HG02970 (cell line): ENCODE results near the gene PI4K2A.

ENCODE experiments used
- ATAC-seq: cut with Tn5 transposase; IDR thresholded peaks from one replicate; pipeline ENCODE4 v1.9.1; 2021; ENCODE audit warnings: mild to moderate bottlenecking, moderate library complexity, moderate number of reproducible peaks; ENCODE audit not compliant: unreplicated experiment, low FRiP score

Gene PI4K2A

DNA sequence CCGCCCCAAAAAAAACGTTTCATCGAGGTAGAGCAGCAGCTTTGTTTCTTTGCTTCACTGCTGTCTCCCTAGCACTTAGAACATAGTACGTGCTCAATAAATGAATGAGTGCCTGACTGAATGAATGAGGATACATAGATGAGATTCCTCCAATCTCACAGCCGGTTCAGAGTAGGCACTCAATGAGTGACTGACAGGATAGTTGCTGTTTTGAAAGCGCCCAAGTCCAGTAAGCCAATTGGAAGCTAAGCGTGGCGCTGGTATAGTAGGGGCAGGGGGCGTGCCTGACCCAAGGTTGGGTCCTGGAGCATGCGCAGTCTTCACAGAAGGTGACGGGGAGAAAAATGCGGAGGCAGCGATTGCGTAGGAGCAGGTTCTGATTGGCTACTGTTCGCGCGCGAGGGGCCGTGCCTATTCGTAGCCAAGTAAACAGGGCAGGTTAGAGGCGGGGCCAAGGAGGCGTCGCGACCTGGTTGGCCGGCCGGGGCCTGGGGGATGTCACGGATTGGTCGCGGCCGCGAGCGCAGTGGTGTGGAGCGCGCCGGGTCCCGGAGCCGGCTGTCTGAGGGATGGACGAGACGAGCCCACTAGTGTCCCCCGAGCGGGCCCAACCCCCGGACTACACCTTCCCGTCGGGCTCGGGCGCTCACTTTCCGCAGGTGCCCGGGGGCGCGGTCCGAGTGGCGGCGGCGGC is at the start of gene PI4K2A:
PI4K2A (plus strand) TSS at position 498 of the 694 bp plus-strand sequence; CDS start at position 570, 72 bp downstream.
- peak; percentile 97 for ATAC-seq

DNA sequence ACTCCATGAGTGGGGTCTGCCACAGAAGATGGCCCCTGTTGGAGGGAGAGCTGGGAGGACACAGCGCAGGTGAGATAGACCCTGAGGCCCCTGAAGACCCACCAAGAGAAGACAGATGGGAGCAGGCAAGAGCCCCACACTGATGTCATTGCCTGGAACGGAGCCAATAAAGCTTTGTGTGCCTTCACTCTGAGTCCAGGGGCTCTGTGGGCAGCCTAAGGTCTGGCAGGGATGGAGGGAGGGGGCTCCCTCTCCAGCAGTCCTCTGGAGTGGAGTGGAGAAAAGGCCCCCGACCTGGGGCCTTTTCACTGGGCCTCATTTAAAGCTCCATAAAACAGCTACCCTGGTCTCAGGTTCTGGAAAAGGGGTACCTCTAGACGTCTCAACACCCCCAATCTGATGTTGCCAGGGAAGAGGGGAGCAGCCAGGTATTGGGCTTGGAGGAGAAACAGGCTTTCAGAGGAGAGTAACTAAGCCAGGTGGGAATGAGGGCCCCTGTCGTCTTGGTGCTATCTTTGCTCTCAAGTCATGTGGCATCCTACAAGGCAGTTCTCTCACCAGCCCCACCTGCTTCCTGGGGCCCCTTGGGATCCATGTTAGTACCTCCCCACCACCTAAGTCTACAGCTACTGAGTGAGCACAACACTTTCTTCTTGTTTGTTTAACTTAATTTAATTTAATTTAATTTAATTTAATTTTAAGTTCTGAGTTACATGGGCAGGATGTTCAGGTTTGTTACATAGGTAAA is 49.5 kb upstream of the PI4K2A start:
- no peak for ATAC-seq

DNA sequence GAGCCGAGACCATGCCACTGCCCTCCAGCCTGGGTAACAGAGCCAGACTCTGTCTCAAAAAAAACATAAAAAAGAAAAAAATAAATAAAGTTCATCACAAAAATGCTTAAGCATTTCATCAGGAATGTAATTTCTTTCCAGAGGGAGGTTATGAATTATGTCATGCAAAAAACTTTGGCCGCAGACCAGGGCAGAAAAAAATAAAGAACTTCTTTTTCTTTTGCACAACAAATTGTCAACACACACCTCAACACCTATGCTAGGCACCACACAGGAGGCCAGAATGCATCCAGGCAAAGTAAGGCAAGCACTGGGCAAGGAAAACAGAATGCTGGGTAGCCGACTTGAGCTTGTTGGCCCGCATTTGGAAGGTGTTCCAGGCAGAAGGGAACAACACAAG is 47.0 kb upstream of the PI4K2A start:
- no peak for ATAC-seq

DNA sequence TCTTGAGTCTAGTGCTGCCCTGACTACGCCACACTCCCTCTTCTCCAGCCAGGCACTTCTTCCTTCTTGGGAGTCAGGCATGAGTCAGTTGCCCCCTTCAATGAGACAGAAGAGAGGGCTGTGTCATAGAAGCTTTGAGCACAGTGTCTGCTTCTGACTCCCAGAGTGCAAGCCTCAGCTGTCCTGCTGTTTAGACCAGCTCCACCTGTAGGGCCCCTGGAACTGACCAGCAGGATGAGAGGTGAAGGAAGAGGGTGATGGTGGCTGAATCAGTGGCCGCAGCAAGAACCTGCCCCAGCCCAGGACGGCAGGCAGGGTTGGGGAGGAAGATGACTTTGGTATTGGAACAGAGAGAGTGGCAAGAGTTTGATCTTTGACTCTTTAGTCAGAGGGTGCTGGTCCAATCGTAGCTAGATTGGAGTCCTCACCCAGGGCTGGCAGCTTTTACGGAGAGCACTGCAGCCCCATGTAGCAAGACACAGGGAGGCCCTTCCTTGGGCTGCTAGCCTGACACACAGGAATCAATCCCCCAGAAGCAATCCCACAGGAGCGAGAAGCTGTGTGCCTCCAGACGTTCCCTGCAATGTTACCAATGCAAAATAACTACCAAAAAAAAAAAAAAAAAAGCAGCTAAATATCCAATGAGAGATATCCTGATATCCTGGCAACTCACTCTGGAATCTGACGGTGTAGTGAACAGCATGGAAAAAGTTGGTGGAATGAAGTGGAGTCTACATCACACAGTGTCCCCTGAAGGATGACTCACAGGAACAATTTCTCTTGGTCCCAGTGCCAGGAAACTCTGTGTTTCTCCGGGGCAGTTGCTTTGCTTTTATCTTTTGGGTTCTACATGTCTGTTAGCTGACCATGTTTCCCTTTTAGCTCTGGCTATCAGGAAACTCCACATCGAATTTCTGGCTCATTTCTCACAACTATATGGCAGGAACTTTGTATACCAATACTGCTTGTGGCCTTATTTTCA is 44.1 kb upstream of the PI4K2A start:
- ATAC-seq, result no peak

DNA sequence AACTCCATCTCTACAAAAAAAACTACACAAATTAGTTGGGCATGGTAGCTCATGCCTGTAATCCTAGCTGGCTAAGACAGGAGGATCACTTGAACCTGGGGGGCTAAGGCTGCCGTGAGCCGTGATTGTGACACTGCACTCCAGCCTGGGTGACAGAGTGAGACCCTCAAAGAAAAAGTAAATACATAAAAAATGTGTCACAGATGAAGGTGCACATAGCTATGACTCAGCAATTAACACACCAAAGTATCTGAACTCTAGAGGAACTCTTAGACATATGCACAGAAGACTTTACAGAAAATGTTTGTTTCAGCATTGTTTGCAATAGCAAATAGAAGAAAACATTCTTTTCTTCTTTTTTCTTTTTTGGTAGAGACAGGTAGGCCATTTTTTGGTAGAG is 42.7 kb upstream of the PI4K2A start:
- no peak for ATAC-seq

DNA sequence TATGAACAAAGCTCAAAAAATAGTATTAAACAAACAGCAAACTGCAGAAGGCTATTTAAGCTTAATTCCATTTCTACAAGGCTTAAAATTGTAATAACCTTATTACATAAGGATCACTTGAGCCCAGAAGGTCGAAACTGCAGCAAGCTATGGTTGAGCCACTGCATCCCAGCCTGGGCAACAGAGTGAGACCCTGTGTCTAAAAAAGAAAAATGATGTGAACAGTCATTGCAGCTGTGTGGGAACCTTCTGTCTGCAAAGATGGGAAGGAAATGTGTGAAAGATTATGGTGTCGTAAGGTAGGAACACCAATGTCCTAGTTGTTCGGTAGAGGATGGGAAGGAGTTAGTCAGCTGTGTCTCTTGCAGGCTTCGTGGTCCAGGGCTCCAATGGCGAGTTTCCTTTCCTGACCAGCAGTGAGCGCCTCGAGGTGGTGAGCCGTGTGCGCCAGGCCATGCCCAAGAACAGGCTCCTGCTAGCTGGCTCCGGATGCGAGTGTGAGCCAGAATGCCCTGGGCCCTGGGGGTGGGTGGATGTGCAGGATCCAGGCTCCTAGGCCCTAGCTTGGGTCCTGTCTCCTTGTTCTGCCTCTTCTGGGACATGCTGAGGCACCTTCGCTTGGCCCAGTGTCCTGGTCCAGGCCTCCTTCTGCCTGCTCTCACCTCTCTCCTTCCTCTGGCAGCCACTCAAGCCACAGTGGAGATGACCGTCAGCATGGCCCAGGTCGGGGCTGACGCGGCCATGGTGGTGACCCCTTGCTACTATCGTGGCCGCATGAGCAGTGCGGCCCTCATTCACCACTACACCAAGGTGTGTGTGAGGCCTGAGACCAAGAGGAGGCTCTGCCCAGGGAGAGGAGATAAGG is 41.8 kb upstream of the PI4K2A start:
- no peak for ATAC-seq

DNA sequence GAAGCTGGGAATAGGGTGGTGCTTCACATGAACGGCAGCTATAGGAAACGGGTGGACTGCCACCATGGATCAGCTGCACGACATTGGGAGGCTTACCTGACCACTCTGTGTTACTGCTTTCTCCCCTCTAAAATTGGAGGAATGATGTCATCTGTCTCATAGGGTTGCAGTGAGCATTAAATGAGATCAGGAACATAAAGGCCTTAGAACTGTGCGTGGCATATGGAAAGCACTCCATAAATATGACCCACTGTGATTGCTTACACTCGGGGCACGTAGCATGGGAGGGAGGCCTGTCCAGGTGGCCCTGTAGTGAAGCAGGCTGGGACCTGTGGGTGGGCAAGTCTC is 41.2 kb upstream of the PI4K2A start:
- no peak for ATAC-seq

DNA sequence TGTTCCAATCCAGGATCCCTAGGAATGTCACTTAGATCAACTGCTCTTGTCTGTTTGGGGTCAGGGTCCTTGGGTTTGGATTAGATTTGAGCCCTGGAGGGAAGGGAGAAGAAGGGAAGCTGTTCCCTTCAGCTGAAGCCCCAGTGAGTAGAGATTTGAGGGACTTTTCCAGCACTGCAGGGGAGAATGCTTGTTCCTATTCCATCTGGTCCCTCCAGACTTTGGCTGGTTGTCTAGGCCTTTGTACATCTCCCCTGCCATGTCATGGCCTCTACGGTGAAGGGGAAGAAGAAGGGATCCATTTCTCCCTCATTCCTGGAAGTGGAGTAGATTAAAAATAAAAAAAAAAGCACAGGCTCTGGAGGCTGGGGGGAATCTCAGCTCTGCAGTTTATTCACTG is 39.9 kb upstream of the PI4K2A start:
- no peak for ATAC-seq

DNA sequence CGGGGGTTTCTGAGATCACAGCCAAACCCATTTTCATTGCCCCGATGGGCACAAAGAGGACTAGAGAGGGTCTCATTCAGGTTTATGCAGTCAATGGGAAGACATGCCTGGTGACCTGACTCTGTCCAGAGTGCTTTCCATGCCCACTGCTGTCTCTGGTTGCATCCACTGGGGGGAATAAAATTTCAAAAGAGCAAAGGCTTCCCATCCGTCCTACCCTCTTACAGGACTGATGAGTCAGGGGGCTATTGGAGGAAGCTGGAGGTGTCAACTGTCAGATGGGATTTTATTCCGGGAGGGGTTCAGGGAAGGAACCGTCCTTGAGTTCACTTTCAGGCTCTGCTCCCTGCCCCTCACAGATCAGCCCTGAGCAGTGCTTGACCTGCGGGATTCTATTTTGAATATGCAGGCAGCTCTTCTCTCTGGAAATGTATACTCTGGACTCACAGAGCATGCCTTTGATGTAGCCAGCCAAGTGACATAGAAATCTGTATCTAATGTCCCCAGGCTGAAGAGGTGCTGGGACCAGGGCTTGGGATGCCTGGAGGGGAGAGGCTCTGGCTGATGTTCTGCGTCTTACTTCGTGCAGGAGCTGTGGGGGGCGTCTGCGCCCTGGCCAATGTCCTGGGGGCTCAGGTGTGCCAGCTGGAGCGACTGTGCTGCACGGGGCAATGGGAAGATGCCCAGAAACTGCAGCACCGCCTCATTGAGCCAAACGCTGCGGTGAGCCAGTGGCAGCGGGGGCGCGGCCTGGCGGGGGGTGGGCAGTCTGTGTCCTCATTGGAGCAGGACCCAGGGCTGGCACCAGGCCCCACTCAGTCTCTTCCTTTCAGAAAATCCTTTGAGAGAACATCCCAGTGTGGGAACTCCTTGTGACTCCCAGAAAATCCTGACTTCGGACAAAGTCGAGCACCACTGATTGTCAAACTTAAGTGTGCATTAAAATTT is 38.9 kb upstream of the PI4K2A start:
- ATAC-seq, result no peak

DNA sequence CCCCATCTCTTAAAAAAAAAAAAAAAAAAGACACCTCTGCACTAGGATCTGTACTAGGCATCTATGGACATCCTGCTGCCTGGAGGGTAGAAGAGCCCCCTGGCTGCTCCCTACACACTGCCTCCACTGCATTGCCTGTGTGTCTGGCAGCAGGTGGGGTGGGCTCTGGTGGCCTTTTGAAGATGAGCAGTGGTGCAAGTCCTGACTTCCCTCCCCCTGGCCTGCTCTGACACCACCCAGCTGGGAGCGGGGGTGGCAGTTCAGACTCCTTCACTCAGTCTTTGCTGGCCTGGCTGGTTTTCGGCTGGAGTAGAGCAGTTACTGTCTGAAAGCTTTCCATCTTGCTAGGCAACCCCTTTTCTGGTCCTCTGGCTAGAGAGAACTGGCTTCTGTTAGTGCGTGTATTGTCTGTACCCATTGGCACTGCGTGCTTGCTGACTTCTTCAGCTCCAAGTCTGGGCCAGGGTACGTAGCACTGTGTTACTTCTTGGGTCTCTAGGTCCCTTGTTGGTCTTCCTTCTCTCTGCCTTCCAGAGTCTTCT is 33.3 kb upstream of the PI4K2A start:
- no peak for ATAC-seq

DNA sequence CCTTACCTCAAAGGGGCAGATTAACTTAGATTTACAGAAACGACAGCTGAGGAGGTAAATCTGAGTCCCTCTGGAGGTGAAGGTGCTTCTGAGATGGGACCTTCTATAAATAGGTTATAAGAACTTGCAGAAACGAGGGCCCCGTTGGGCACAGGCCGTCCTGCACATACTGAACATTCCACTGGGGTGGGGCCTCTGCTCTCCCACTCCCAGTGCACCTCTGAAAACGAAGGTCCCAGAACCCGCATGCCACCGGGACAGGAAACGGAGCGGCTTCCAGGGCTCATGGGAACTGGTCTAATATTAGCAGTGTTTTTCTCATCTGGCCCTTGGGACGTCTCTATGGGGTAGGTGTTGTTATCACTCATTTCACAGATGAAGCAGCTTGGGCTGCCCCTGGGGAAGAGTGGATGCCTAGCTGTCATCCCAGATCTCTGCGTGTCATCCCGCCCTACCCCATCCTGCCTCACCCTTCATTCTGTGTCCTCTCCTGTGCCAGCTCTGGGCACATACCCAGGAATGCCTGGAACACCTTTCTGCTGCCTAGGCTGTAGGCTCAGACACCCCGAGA is 31.4 kb upstream of the PI4K2A start:
- ATAC-seq, result no peak

DNA sequence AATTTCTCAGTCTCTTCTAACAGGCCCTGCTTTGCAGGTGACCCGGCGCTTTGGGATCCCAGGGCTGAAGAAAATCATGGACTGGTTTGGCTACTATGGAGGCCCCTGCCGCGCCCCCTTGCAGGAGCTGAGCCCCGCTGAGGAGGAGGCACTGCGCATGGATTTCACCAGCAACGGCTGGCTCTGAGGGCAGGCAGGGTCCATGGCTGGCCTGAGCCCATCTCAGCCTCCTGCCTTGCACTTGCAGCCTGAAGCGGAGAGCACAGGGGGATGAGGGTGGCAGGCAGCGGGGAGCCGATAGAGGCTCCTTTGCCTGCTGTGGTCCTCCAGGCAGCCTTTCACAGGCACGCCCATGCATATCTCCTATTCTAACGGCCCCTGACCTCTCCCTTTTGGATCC is 29.0 kb upstream of the PI4K2A start:
- ATAC-seq, result no peak

DNA sequence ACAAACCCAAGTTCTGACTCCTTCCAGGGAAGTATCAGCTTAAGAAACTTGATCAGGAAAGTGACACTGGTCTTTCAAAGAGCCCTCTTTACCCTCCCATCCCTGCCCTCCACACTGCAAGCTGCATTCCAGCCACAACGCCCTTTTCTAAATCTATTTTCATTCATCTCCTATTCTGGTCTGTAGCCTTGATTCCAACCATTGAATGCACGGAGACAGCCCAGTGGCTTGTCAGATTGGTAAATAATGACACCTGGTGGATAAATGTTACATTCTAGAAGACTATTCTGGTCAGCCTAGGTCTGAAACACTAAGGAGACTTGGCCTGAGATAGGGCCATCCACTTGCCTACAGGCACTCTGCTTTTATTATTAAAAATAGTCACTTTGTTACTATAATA is 28.1 kb upstream of the PI4K2A start:
- no peak for ATAC-seq

DNA sequence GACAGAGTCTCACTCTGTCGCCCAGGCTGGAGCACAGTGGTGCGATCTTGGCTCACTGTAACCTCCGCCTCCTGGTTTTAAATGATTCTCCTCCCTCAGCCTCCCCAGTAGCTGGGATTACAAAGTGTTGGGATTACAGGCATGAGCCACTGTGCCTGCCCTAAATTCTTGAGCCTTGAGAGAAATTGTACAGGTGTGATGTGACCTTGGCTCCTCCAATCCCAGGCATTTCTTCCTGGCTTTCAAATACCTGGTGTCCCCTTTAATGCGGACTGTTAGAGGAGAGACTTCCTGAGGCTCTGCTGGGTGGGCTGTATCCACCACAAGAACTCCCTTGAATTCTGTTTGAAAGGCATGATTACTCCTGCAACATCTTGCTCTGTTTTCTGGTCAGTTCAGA is 22.2 kb upstream of the PI4K2A start:
- ATAC-seq, result no peak

DNA sequence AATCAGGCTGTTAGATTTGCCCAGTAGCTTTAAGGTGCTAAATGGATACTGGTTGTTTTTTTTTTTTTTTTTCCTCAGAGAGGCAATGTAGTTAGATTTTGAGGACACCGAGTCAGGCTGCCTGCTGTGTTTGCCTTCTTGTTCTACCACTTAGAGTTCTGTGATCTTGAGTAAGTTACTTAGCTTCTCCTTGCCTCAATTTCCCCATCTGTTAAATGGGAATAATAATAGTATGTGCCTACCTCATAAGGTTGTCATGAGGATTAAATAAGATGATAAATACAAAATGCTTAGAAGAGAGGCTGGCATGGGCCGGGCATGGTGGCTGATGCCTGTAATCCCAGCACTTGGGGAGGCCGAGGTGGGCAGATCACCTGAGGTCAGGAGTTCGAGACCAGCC is 21.7 kb upstream of the PI4K2A start:
- ATAC-seq, result no peak

DNA sequence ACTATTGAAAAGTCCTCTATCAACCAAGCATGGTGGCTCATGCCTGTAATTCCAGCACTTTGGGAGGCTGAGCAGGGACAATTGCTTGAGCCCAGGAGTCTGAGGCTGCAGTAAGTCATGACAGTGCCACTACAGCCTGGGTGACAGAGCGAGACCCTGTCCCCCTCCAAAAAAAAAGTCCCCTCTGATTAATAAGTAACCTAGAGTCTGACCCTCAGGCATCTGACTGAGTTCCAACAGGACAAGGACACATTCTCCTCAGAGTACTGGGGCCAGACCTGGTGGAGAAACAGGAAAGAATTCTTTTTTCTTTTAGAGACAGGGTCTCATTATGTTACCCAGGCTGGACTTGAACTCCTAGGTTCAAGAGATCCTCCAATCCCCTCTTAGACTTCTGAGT is 17.2 kb upstream of the PI4K2A start:
- ATAC-seq, result no peak

DNA sequence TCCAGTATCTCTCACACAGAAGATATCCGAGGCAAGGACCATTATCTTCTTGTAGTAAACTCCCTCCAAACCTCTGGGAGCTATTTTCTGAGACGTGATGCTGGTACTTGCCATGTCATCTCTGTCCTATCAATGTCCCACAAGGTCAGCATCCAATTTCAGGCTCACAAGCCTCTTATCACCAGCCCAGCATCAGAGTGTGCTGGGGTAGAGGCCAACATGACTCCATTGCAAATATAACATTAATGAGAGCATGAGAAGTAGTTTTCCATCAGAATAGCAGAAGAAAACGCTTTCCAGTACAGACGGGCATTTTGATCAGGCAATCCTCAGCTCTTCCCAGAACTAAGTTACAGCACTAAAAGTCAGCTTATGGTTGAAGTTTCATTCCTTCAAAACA is 12.7 kb upstream of the PI4K2A start:
- no peak for ATAC-seq

DNA sequence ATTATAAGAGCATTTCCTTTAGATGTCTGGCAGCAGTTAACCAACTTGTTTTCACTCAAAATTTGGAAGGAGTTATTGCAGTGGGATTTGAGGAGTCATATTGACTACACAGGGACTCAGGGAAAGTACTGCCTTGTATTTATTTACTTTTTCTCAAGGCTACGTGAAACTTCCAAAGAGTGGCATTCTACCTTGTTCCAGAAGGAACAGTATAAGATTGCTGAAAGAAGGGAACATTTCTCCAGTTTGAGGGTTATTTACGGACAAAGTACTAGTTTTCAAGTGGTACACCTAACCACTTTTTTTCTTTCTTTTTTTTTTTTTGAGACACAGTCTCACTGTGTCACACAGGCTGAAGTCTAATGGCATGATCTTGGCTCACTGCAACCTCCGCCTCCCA is 12.2 kb upstream of the PI4K2A start:
- no peak for ATAC-seq

DNA sequence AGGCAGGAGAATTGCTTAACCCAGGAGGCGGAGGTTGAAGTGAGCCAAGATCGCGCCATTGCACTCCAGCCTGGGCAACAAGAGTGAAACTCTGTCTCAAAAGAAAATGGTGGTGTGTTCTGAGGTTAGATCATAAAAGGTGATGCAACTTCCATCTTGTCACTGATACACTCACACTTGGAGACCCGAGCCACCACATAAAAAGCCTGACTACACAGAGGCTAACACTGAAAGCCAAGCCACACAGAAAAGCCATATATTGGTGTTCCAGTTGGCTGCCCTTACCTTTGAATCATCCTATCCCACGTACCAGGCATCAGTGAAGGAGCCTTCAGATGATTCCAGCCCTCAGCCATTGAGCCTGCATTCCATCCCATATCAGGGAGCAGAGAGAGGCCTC is 11.2 kb upstream of the PI4K2A start:
- no peak for ATAC-seq
